Inflammatory macrophage (primary cell): ENCODE measurements around the gene ACTMAP.
"Not testable (repeated sequence)": the region's sequence is repeated elsewhere in the genome, so short reads cannot be mapped to it uniquely, and the experiment has no call there.

Source experiments
- DNase-seq, 2 donors: peaks; one replicate each; pipeline ENCODE4 v3.0.0-alpha.2; 2020 to 2022
- total RNA-seq, 18 experiments: gene quantifications; one replicate each; lab custom pipeline; 2026; ENCODE audit warnings: mixed read lengths in 6 of 18, inconsistent platforms in 2 of 18; lab: John Stamatoyannopoulos, UW

The ACTMAP gene, protein sequence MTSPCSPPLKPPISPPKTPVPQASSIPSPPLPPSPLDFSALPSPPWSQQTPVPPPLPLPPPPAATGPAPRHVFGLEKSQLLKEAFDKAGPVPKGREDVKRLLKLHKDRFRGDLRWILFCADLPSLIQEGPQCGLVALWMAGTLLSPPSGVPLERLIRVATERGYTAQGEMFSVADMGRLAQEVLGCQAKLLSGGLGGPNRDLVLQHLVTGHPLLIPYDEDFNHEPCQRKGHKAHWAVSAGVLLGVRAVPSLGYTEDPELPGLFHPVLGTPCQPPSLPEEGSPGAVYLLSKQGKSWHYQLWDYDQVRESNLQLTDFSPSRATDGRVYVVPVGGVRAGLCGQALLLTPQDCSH
- total RNA-seq: 0.55 to 5.9 (median 1.6) reads per million in 18 experiments

DNA sequence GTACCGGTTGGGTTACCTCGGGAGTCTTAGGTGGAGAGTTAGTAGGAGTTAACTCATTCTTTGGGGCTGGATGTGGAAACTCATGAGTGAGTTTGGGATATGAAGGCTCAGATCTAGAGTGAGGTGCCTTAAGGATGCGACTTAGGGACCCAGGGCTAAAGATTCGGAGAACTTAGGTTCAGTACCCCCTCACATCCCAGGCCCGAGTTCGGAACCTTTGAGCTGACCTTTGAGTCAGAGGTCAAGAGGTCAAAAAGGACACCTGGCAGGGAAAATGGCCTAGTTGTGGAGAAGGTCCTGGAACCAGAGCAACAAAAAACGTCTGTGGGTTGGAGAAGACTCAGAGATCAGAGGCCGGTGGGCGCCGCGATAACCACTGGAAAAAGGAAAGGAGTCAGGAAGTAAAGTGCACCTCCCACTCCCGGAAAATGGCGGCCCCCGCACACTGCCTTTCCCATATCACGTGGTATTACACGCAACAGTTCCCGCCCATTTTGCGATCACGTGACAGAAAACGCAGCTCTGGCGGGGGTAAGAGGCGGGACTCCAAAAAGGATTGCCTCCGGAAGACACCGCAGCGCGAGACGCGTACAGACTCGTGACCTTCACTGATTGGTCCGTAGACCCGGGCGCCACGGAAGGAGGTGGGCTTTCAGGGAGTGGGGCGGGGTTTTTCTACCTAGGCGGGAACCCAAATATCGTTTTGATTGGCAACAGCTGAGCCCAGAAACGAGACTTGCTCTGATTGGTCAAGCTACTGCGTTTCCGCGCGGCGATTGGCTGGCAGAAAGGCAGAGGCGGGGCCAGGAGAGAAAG, at the start of gene ACTMAP:
Gene ACTMAP, minus strand, starts transcription at position 420 of the 816 bp plus-strand sequence. CDS start 674 bp downstream, outside the sequence.
- DNase-seq: peak; percentile 100

DNA sequence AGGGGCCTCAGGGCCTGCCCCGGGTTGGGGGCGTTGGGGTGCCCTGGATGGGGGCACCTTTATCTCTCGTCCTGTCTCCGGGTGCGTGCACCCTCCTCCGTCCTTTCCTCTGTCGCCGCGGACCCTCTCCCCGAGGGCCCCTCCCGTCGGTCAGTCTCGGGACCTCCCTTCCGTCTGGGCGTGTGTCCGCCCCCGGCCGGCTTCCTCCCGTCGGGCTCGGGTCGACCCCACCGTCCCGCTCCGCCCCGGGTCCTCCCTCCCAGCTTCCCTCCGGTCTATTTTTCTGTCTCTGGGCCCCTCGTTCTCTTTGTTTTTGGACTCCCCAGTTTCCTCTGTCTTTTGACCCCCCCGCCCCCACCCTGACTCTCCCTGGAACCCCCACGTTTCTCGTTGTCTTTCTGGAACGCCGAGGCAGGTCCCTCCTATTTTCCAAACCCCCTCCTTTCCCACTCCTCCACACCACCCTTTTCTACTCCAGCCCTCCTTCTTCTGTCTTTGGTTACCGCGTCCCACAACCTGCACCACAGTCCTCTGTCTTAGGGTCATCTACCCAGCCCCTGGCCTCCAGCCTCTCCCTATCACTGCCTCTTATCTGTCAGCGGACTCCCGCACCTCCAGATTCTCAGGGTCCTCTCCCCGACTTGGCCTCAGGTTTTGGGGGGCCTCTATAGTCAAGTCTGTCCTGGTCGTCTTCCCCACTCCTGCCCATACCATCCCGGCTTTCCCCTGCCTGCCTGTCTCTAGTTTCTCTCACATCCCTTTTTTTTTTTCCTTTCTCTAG, 49.5 kb upstream of the ACTMAP start:
- DNase-seq: peak; percentile 45 to 68

- peak; percentile 100 for DNase-seq
Observed at GRCh38 chr19:40798683-40799557, 48.6 kb upstream of the ACTMAP start, which contains the start of gene EGLN2. TSS of gene EGLN2 (plus strand) at chr19:40799191. CDS start at chr19:40800573, 1,382 bp downstream.

GRCh38 chr19:40797963-40798682, 47.8 kb upstream of the ACTMAP start:
- DNase-seq: peak; percentile 68 to 82

DNA sequence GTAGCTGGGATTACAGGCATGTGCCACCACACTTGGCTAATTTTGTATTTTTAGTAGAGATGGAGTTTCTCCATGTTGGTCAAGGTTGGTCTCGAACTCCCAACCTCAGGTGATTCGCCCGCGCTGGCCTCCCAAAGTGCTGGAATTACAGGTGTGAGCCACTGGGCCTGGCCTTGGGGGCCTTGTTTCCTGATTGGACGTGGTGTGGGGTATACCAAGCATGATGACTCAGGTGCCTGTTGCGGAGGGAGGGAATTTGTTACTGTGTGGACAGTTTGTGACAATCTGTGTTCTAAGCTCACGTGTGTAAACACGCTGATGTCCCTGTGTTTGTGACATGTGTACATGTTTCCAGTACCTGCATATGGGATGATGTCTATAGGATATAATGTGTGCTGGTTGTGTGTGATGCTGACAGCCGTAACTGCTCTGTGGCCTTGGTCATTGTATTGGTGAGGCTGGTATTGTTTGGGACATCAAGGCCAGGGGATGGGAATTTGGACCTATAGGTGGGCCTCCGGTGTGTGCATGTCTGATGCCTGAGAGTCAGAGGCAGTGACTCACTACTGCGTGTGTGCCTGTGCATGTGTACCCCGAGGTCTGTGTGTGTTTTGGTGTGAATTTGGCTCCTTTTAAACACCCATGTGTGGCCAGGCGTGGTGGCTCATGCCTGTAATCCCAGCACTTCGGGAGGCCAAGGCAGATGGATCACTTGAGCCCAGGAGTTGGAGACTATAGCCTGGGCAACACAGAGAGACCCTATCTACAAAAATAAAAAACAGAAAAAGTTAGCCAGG, 47.1 kb upstream of the ACTMAP start:
- no peak for DNase-seq

- no peak for DNase-seq
Observed at GRCh38 chr19:40791996-40792395, 41.7 kb upstream of the ACTMAP start.

GRCh38 chr19:40791349-40791748, 41.1 kb upstream of the ACTMAP start:
- DNase-seq: no peak

GRCh38 chr19:40786060-40787037, 36.1 kb upstream of the ACTMAP start:
- no peak for DNase-seq

DNA sequence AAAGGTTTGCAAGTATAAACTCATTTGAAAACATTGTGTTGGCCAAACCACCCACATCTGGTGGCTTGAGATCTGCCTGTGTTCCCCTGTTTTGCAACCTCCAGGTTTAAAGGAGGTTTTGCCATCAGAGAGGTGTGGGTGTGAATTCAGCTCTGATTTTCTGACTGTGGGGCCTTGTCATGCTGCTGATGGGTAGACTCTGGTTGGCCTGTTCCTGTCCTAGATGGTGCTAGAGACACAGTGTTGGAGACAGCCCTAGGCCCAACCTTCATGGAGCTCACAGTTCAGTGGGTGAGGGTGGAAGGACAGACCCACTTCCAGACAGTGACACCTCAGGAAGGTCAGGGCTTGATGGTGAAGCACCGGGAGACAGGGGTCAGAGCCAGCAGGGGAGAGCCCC, 35.2 kb upstream of the ACTMAP start:
- peak in 1 of 2 donors; percentile 27 for DNase-seq

DNA sequence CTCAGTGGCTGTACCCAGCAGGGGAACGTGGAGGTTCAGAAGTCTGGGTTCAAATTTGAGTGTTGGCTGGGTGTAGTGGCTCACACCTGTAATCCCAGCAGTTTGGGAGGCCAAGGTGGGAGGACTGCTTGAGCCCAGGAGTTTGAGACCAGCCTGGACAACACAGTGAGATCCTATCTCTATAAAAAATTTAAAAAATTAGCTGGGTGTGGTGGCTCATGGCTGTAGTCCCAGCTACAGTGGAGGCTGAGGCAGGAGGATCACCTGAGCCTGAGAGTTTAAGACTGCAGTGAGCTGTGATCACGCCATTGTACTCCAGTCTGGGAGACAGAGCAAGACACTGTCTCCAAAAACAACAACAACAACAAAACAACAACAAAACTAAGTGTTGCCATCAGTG, 33.9 kb upstream of the ACTMAP start:
- not testable (repeated sequence) for DNase-seq

GRCh38 chr19:40783711-40784110, 33.4 kb upstream of the ACTMAP start:
- no peak for DNase-seq

- DNase-seq: no peak
Observed at GRCh38 chr19:40781140-40781539, 30.9 kb upstream of the ACTMAP start.

DNA sequence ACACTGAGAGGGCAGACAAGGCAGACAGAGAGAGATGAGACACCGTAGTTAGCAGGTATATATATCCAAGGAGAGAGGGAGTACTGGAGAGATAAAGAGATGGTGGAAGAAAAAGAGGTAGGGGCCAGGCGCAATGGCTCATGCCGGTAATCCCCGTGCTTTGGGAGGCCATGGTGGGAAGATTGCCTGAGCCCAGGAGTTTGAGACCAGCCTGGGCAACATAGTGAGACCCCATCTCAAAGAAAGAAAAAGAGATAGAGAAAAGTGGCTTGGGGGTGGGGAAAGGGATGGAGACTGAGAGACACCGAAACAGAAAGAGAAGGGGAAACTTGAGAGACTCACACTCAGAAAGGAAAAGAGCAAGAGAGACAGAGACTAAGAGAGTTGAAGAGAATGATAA, 30.3 kb upstream of the ACTMAP start:
- no peak for DNase-seq

DNA sequence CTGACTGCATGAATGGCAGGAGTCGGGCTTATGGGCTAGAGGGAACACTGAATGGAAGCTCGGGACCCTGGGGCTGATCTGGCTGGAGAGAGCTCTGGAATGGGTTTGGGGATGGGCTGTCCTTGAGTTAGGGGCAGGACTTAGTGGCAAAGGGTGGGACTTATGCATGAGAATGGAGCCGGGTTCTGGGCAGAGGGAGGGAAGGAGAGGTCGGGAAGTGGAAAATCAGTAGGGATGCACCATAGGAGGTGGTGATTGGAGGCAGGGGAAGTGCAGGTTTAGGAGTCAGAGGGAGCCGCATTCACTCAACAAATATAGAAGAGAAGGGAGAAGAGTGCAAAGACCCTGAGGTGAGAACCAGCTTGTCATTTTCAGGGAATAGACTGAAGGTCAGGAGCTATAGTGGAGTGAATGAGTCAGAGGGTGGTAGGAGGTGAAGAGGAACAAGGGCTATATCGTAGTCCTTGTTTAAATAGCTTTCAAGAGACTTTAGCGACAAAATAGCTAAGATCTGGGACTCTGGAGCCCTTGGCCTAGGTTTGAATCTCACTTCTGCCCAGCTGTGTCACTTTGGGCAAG, 28.5 kb upstream of the ACTMAP start:
- DNase-seq: peak; percentile 41 to 60

- DNase-seq: peak; percentile 100
Observed at GRCh38 chr19:40777937-40778705, 27.8 kb upstream of the ACTMAP start, which contains the start of gene RAB4B. TSS of gene RAB4B (plus strand) at chr19:40778247. CDS start at chr19:40778376, 129 bp downstream.

DNA sequence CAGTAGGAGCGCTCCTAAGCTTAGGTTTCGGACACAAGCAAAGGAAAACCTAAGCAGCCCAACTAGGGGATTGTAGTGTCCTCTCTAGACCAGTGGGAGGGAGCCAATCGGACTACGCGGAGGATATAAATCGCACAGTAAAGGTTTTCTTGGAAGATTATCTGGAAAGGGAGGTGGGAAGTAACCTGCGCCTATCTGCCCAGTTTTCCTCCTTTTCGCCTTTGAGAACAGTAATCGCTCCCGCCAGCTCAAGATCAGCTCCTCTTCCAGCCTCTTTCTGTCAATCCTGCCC, 27.3 kb upstream of the ACTMAP start:
- DNase-seq: no peak

- DNase-seq: peak; percentile 95 to 98
Observed at GRCh38 chr19:40776932-40777644, 26.8 kb upstream of the ACTMAP start.
